Fibroblast of lung (primary cell): Measurements from ENCODE around the gene ZNF740. TPM values are rescaled to one million over a fixed set of nuclear protein-coding genes. Genes with fewer than 3 reads are reported as not detected.

Experiments used
- DNase-seq, 2 donors: peaks; one replicate each; pipeline versions ENCODE4 v3.0.0 to v3.0.0-alpha.2; 2010; ENCODE audit warnings: low read depth in 2 of 2
- H2AFZ ChIP-seq: 2 replicates; pipeline ENCODE4 v1.5.1; 2012; ENCODE audit warnings: low read length, control low read depth, inconsistent platforms
- H3K27ac ChIP-seq: 2 replicates; pipeline ENCODE4 v1.5.1; 2011; ENCODE audit warnings: low read length, control low read depth; ENCODE audit not compliant: insufficient read depth
- H3K27me3 ChIP-seq: 2 replicates; pipeline ENCODE4 v1.5.1; 2011; ENCODE audit warnings: mild to moderate bottlenecking, low read length; ENCODE audit not compliant: control insufficient read depth, insufficient read depth
- H3K36me3 ChIP-seq: 2 replicates; pipeline ENCODE4 v1.5.1; 2011; ENCODE audit warnings: low read length; ENCODE audit not compliant: control insufficient read depth, insufficient read depth
- H3K4me1 ChIP-seq: 2 replicates; pipeline ENCODE4 v1.5.1; 2011; ENCODE audit warnings: low read length; ENCODE audit not compliant: control insufficient read depth, insufficient read depth; ENCODE audit errors: extremely low read depth
- H3K4me2 ChIP-seq: 2 replicates; pipeline ENCODE4 v1.5.1; 2011; ENCODE audit warnings: low read length, control low read depth; ENCODE audit not compliant: insufficient read depth; ENCODE audit errors: extremely low read depth
- H3K4me3 ChIP-seq, 4 experiments: fragments of 200-600 bp in 1 of 4; sonication (generic) in 1 of 4; replicated peaks in 1 of 4; 2 replicates each; pipeline ENCODE4 v1.5.1; 2011 to 2016; ENCODE audit warnings: low read length in 4 of 4, low read depth in 3 of 4, mild to moderate bottlenecking in 3 of 4, control low read depth in 2 of 4, inconsistent platforms in 1 of 4, mixed read lengths in 1 of 4; ENCODE audit not compliant: insufficient read depth in 1 of 4; ENCODE audit errors: control extremely low read depth in 1 of 4
- H3K79me2 ChIP-seq: 2 replicates; pipeline ENCODE4 v1.5.1; 2012; ENCODE audit warnings: mild to moderate bottlenecking, low read length, inconsistent platforms; ENCODE audit not compliant: control insufficient read depth, insufficient read depth
- H3K9ac ChIP-seq: 2 replicates; pipeline ENCODE4 v1.5.1; 2011; ENCODE audit warnings: mild to moderate bottlenecking, low read length, control low read depth; ENCODE audit not compliant: insufficient read depth
- H3K9me3 ChIP-seq: 2 replicates; pipeline ENCODE4 v1.5.1; 2012; ENCODE audit warnings: low read depth, low read length; ENCODE audit not compliant: control insufficient read depth, insufficient read depth
- H4K20me1 ChIP-seq: 2 replicates; pipeline ENCODE4 v1.5.1; 2011; ENCODE audit warnings: low read length; ENCODE audit not compliant: control insufficient read depth, insufficient read depth; ENCODE audit errors: extremely low read depth
- EZH2 ChIP-seq: IDR thresholded peaks from 2 replicates; pipeline ENCODE4 v1.5.1; 2012; ENCODE audit warnings: low read length, control low read depth, mild to moderate bottlenecking; ENCODE audit errors: missing control alignments
- polyA plus RNA-seq, 2 donors: library from polyadenylated mRNA; depleted of rRNA in 1 of 2; stranded (reverse) in 1 of 2; unstranded in 1 of 2; fragments of >200 nt; gene quantifications; 2 replicates each; pipeline ENCODE4 v1.2.1, GENCODE V29; 2011 to 2012; ENCODE audit warnings: missing spikeins in 1 of 2
- total RNA-seq: library from RNA; depleted of rRNA; stranded (reverse); fragments of >200 nt; gene quantifications from 2 replicates; pipeline ENCODE4 v1.2.1, GENCODE V29; 2014
- TF ChIP-seq, protein P1 (sequence below), 2 donors: IDR thresholded peaks in 1 of 2; conservative IDR thresholded peaks in 1 of 2; 1 replicate in 1 of 2; 2 replicates in 1 of 2; pipeline ENCODE4 v1.5.1; 2011 to 2012; ENCODE audit warnings: low read length in 2 of 2, control low read depth in 1 of 2, inconsistent platforms in 1 of 2, low read depth in 1 of 2, mild to moderate bottlenecking in 1 of 2

The ZNF740 gene
- total and polyA plus RNA-seq, 2 donors (not counting 1 experiment from before 2014, with no cell fraction given) = 10.6 to 16.8 TPM

DNA sequence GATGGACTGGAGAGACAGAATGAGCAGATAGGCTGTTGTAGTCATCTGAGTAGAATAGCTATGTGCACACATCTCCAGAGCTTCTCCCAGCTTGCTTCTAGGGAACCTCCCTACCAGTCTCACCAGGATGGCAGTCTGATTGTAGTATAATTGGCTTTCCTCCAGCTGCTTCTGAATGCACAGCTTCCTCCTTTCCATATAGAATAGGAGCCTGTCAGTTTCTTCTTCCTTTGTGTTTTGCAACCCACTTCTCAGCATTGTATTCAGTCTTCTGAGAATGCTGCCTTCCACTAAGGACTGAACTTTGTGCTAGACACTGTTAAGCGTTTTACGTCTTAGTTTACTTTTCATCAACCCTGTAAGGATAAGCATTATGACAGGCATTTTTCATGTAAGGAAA lies 2.4 kb downstream of the ZNF740 start:
- Histone ChIP-seq H3K36me3 (peaks cover 9% of the 10 kb centered on the region), H3K79me2 (peaks cover 16% of the 10 kb centered on the region), H4K20me1 (no peaks in the 10 kb centered on the region), H2AFZ (no peak overlapping the region), H3K4me3 (peak overlapping the region in 2 of 4 experiments; percentile 80 to 82), H3K27me3 (no peaks in the 10 kb centered on the region), H3K4me1 (peaks cover 10% of the 10 kb centered on the region), H3K4me2 (peak overlapping the region; percentile 36), H3K9ac (no peak overlapping the region), H3K9me3 (no peaks in the 10 kb centered on the region), H3K27ac (no peak overlapping the region)
- TF ChIP-seq, protein P1, sequence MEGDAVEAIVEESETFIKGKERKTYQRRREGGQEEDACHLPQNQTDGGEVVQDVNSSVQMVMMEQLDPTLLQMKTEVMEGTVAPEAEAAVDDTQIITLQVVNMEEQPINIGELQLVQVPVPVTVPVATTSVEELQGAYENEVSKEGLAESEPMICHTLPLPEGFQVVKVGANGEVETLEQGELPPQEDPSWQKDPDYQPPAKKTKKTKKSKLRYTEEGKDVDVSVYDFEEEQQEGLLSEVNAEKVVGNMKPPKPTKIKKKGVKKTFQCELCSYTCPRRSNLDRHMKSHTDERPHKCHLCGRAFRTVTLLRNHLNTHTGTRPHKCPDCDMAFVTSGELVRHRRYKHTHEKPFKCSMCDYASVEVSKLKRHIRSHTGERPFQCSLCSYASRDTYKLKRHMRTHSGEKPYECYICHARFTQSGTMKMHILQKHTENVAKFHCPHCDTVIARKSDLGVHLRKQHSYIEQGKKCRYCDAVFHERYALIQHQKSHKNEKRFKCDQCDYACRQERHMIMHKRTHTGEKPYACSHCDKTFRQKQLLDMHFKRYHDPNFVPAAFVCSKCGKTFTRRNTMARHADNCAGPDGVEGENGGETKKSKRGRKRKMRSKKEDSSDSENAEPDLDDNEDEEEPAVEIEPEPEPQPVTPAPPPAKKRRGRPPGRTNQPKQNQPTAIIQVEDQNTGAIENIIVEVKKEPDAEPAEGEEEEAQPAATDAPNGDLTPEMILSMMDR (conservative IDR thresholded peaks at IDR 0.05 in 1 of 2, IDR thresholded peaks at IDR 0.05 in 1 of 2; ENCODE audit: low read depth in 1 of 2, low read length in 2 of 2) = no peak
- TF ChIP-seq EZH2 = no peak
- DNase-seq = no peak

DNA sequence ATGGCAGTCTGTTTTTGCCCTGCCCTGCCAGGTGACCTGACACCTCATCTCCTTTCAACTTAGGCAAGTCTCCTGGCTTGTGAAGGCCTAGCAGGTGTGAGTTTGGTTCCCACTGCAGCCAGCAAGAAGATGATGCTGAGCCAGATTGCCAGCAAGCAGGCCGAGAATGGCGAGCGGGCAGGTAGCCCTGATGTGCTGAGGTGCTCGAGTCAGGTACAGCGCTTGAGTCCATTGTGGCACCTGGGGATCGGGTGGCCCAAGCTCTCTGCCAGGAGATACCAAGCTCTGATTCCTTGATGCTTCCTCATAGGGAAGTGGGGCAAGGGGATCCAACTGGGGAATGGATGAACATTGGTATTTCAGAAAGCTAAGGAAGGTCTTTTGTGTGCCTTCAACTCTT lies 4.3 kb downstream of the ZNF740 start:
- H3K27ac ChIP-seq = no peak overlapping the region

DNA sequence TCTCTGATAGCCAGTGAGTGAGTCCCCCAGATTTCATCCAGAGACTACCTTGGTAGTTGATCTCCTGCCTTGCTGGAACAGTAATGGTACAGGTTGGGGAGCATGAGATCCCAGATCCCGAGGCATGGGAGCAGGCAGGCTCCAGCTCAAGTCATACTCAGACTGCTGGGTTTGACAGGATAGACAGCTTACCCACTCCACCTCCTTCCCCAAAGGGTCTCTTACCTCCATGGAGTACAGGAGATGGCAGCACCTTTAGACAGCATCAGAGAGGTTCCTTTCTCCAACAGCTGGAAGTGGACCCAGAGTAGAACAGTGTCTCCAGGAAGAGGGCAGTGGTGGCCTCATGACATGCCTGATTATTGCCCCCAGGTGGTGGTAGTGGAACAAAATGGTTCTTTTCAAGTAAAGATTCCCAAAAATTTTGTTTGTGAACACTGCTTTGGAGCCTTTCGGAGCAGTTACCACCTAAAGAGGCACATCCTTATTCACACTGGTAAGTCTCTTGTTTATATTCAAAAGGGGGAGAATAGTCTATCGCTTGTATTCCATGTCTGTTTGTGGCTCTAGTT lies 5.1 kb downstream of the ZNF740 start:
- no peak for DNase-seq
- peaks cover 7% of the 10 kb centered on the region for H3K4me1 ChIP-seq
- no peak overlapping the region for H2AFZ ChIP-seq
- H4K20me1 ChIP-seq = no peaks in the 10 kb centered on the region
- no peak overlapping the region for H3K27ac ChIP-seq
- peaks cover 16% of the 10 kb centered on the region for H3K79me2 ChIP-seq
- no peak overlapping the region for H3K4me2 ChIP-seq
- H3K9me3 ChIP-seq = no peaks in the 10 kb centered on the region
- peaks cover 9% of the 10 kb centered on the region for H3K36me3 ChIP-seq
- H3K4me3 ChIP-seq = no peak overlapping the region
- H3K27me3 ChIP-seq = no peaks in the 10 kb centered on the region
- TF ChIP-seq EZH2 = no peak
- TF ChIP-seq, protein P1 (conservative IDR thresholded peaks at IDR 0.05 in 1 of 2, IDR thresholded peaks at IDR 0.05 in 1 of 2; ENCODE audit: low read depth in 1 of 2, low read length in 2 of 2) = no peak
- no peak overlapping the region for H3K9ac ChIP-seq

More for the DNA sequence above, 4.3 kb downstream of the ZNF740 start:
- H3K4me1 ChIP-seq = peaks cover 7% of the 10 kb centered on the region
- TF ChIP-seq, protein P1 (conservative IDR thresholded peaks at IDR 0.05 in 1 of 2, IDR thresholded peaks at IDR 0.05 in 1 of 2; ENCODE audit: low read depth in 1 of 2, low read length in 2 of 2) = no peak
- H3K9ac ChIP-seq = no peak overlapping the region
- DNase-seq = no peak
- H3K79me2 ChIP-seq = peaks cover 16% of the 10 kb centered on the region
- H3K27me3 ChIP-seq = no peaks in the 10 kb centered on the region
- H4K20me1 ChIP-seq = no peaks in the 10 kb centered on the region
- no peak overlapping the region for H2AFZ ChIP-seq
- H3K4me2 ChIP-seq = no peak overlapping the region
- no peak overlapping the region for H3K4me3 ChIP-seq
- H3K9me3 ChIP-seq = no peaks in the 10 kb centered on the region
- H3K36me3 ChIP-seq = peaks cover 9% of the 10 kb centered on the region
